GM19372 (cell line): ENCODE data around the gene GFI1.
"Not testable (repeated sequence)": the region's sequence is repeated elsewhere in the genome, so short reads cannot be mapped to it uniquely, and the experiment has no call there.

Experiments used
- ATAC-seq: cut with Tn5 transposase; IDR thresholded peaks from one replicate; pipeline ENCODE4 v1.9.1; 2021; ENCODE audit warnings: mild to moderate bottlenecking, low read depth, moderate library complexity; ENCODE audit not compliant: unreplicated experiment

GFI1 gene

GRCh38 chr1:92466683-92467352, 19.9 kb downstream of the GFI1 start:
- no peak for ATAC-seq

GRCh38 chr1:92465256-92465647, 21.5 kb downstream of the GFI1 start:
- no peak for ATAC-seq

- ATAC-seq: no peak
Observed at GRCh38 chr1:92464588-92465255, 22.0 kb downstream of the GFI1 start.

- ATAC-seq: peak; percentile 61
Observed at GRCh38 chr1:92461364-92462097, 25.2 kb downstream of the GFI1 start.

- ATAC-seq: no peak
Observed at GRCh38 chr1:92459871-92460320, 26.8 kb downstream of the GFI1 start.

- ATAC-seq: no peak
Observed at GRCh38 chr1:92458146-92458545, 28.6 kb downstream of the GFI1 start.

GRCh38 chr1:92447976-92448375, 38.7 kb downstream of the GFI1 start:
- ATAC-seq: no peak

- no peak for ATAC-seq
Observed at GRCh38 chr1:92447033-92447681, 39.6 kb downstream of the GFI1 start.

GRCh38 chr1:92446546-92446945, 40.2 kb downstream of the GFI1 start:
- no peak for ATAC-seq

GRCh38 chr1:92445865-92446264, 40.9 kb downstream of the GFI1 start:
- ATAC-seq: no peak

GRCh38 chr1:92444351-92444750, 42.4 kb downstream of the GFI1 start:
- no peak for ATAC-seq

GRCh38 chr1:92443893-92444292, 42.8 kb downstream of the GFI1 start:
- no peak for ATAC-seq

GRCh38 chr1:92442351-92442750, 44.4 kb downstream of the GFI1 start:
- no peak for ATAC-seq

GRCh38 chr1:92441697-92442342, 44.9 kb downstream of the GFI1 start:
- ATAC-seq: no peak

GRCh38 chr1:92441316-92441696, 45.4 kb downstream of the GFI1 start:
- ATAC-seq: no peak

GRCh38 chr1:92439291-92439690, 47.4 kb downstream of the GFI1 start:
- ATAC-seq: no peak

GRCh38 chr1:92434572-92434971, 52.2 kb downstream of the GFI1 start:
- not testable (repeated sequence) for ATAC-seq

GRCh38 chr1:92430030-92430429, 56.7 kb downstream of the GFI1 start:
- ATAC-seq: no peak

GRCh38 chr1:92425617-92426016, 61.1 kb downstream of the GFI1 start:
- ATAC-seq: no peak
